Activated T-helper 1 cell treated with anti-CD3 and anti-CD28 coated beads, Interleukin-12 subunit alpha, Interleukin-12 subunit beta, Interleukin-2, Interleukin-4 antibody, amounts not matched to agents 30 ng/mL and 10 ng/mL and 1 ng/mL, durations not matched to agents 14 hours and 24 hours and 36 hours (primary cell): Measurements from ENCODE around the gene RP2. TPM values are rescaled to one million over a fixed set of nuclear protein-coding genes. Genes with fewer than 3 reads are reported as not detected.

Experiments used
- DNase-seq: peaks from one replicate; pipeline ENCODE4 v3.0.0; 2021; ENCODE audit warnings: low spot score
- H3K27ac Mint-ChIP-seq: one replicate; pipeline ENCODE4 v1.8.0; 2021; ENCODE audit warnings: mild to moderate bottlenecking, mixed read lengths
- H3K27me3 Mint-ChIP-seq: one replicate; pipeline ENCODE4 v1.8.0; 2022; ENCODE audit warnings: mild to moderate bottlenecking, moderate library complexity, mixed read lengths; ENCODE audit not compliant: insufficient read depth
- H3K36me3 Mint-ChIP-seq: one replicate; pipeline ENCODE4 v1.8.0; 2021; ENCODE audit warnings: low read depth, mixed read lengths
- H3K4me1 Mint-ChIP-seq: one replicate; pipeline ENCODE4 v1.8.0; 2021; ENCODE audit warnings: low read depth, mixed read lengths
- H3K4me3 Mint-ChIP-seq: one replicate; pipeline ENCODE4 v1.8.0; 2021; ENCODE audit warnings: mild to moderate bottlenecking, moderate library complexity, mixed read lengths
- H3K9me3 Mint-ChIP-seq: one replicate; pipeline ENCODE4 v1.8.0; 2021; ENCODE audit warnings: mixed read lengths
- intact Hi-C: fragments of 100-400 bp; cut with micrococcal nuclease; formaldehyde crosslinking; loops from one replicate; pipeline ENCODE4 v1.15.1; 2024
- total RNA-seq: library from RNA; stranded (reverse); gene quantifications from 2 replicates; pipeline ENCODE4 v1.2.3, GENCODE V29; 2022

RP2 gene
- total RNA-seq, 1 donor from 2014 or later = 7.1 TPM

GRCh38 chrX:46820391-46821100 is 16.3 kb upstream of the RP2 start:
- Mint-ChIP-seq H3K27me3 (peaks cover under 1% of the 10 kb centered on the region), H3K27ac (no peak overlapping the region), H3K4me3 (no peak overlapping the region), H3K36me3 (no peaks in the 10 kb centered on the region), H3K9me3 (no peaks in the 10 kb centered on the region), H3K4me1 (no peaks in the 10 kb centered on the region)
- intact Hi-C loops = no loop called here
- DNase-seq = no peak

- H3K27ac Mint-ChIP-seq = no peak overlapping the region
- intact Hi-C loops = no loop called here
- no peaks in the 10 kb centered on the region for H3K9me3 Mint-ChIP-seq
- DNase-seq = no peak
- H3K36me3 Mint-ChIP-seq = no peaks in the 10 kb centered on the region
- no peak overlapping the region for H3K4me3 Mint-ChIP-seq
- peaks cover 4% of the 10 kb centered on the region for H3K27me3 Mint-ChIP-seq
- H3K4me1 Mint-ChIP-seq = no peaks in the 10 kb centered on the region
Measured at GRCh38 chrX:46823481-46823880, 13.4 kb upstream of the RP2 start.

GRCh38 chrX:46831765-46832327 is 5.0 kb upstream of the RP2 start:
- H3K9me3 Mint-ChIP-seq = no peaks in the 10 kb centered on the region
- intact Hi-C loops = loop anchor here (10.0 kb wide), 1 partner anchor 1957 kb away; the partner anchor contains the start of gene KDM6A
- peaks cover 10% of the 10 kb centered on the region for H3K27me3 Mint-ChIP-seq
- H3K4me1 Mint-ChIP-seq = no peaks in the 10 kb centered on the region
- DNase-seq = no peak
- H3K27ac Mint-ChIP-seq = no peak overlapping the region
- H3K4me3 Mint-ChIP-seq = no peak overlapping the region
- H3K36me3 Mint-ChIP-seq = no peaks in the 10 kb centered on the region

- Mint-ChIP-seq H3K4me3 (peak overlapping the region; percentile 96), H3K27ac (peak overlapping the region; percentile 89), H3K36me3 (no peaks in the 10 kb centered on the region), H3K4me1 (no peaks in the 10 kb centered on the region), H3K9me3 (no peaks in the 10 kb centered on the region), H3K27me3 (peaks cover 4% of the 10 kb centered on the region)
- no peak for DNase-seq
- intact Hi-C loops = loop anchor here (1.0 to 10.0 kb wide), 7 partner anchors 45 to 1963 kb away; partner anchors contain the start of genes CDK16, CHST7, KDM6A and SLC9A7
Measured at GRCh38 chrX:46837558-46838485, 979 bp downstream of the RP2 start.

GRCh38 chrX:46838486-46838870 is 1.6 kb downstream of the RP2 start:
- no peak for DNase-seq
- intact Hi-C loops = loop anchor here (5.0 to 10.0 kb wide), 4 partner anchors 266 to 1964 kb away; partner anchors contain the start of genes CDK16, CHST7, KDM6A and UBA1
- peak overlapping the region; percentile 96 for H3K4me3 Mint-ChIP-seq
- H3K9me3 Mint-ChIP-seq = no peaks in the 10 kb centered on the region
- no peak overlapping the region for H3K27ac Mint-ChIP-seq
- H3K36me3 Mint-ChIP-seq = no peaks in the 10 kb centered on the region
- H3K4me1 Mint-ChIP-seq = no peaks in the 10 kb centered on the region
- peaks cover 2% of the 10 kb centered on the region for H3K27me3 Mint-ChIP-seq

- Mint-ChIP-seq H3K27ac (no peak overlapping the region), H3K4me3 (no peak overlapping the region), H3K27me3 (peaks cover 2% of the 10 kb centered on the region), H3K4me1 (no peaks in the 10 kb centered on the region), H3K36me3 (no peaks in the 10 kb centered on the region), H3K9me3 (no peaks in the 10 kb centered on the region)
- DNase-seq = no peak
- intact Hi-C loops = loop anchor here (5.0 to 10.0 kb wide), 4 partner anchors 267 to 1964 kb away; partner anchors contain the start of genes CDK16, CHST7, KDM6A and UBA1
Measured at GRCh38 chrX:46838974-46839480, 2.2 kb downstream of the RP2 start.

- intact Hi-C loops = no loop called here
- Mint-ChIP-seq H3K27me3 (no peaks in the 10 kb centered on the region), H3K4me1 (no peaks in the 10 kb centered on the region), H3K27ac (no peak overlapping the region), H3K36me3 (no peaks in the 10 kb centered on the region), H3K4me3 (no peak overlapping the region), H3K9me3 (no peaks in the 10 kb centered on the region)
- DNase-seq = no peak
Measured at GRCh38 chrX:46840946-46841345, 4.1 kb downstream of the RP2 start.

- intact Hi-C loops = no loop called here
- Mint-ChIP-seq H3K27me3 (no peaks in the 10 kb centered on the region), H3K27ac (no peak overlapping the region), H3K4me3 (no peak overlapping the region), H3K4me1 (no peaks in the 10 kb centered on the region), H3K36me3 (no peaks in the 10 kb centered on the region), H3K9me3 (no peaks in the 10 kb centered on the region)
- DNase-seq = no peak
Measured at GRCh38 chrX:46841346-46841745, 4.5 kb downstream of the RP2 start.

- no peak overlapping the region for H3K4me3 Mint-ChIP-seq
- peaks cover 1% of the 10 kb centered on the region for H3K36me3 Mint-ChIP-seq
- H3K4me1 Mint-ChIP-seq = no peaks in the 10 kb centered on the region
- no peak for DNase-seq
- H3K27ac Mint-ChIP-seq = no peak overlapping the region
- H3K9me3 Mint-ChIP-seq = no peaks in the 10 kb centered on the region
- intact Hi-C loops = no loop called here
- H3K27me3 Mint-ChIP-seq = no peaks in the 10 kb centered on the region
Measured at GRCh38 chrX:46844913-46845312, 8.1 kb downstream of the RP2 start.

- no peaks in the 10 kb centered on the region for H3K27me3 Mint-ChIP-seq
- intact Hi-C loops = no loop called here
- peaks cover 14% of the 10 kb centered on the region for H3K36me3 Mint-ChIP-seq
- H3K9me3 Mint-ChIP-seq = no peaks in the 10 kb centered on the region
- H3K4me3 Mint-ChIP-seq = no peak overlapping the region
- H3K27ac Mint-ChIP-seq = no peak overlapping the region
- no peak for DNase-seq
- no peaks in the 10 kb centered on the region for H3K4me1 Mint-ChIP-seq
Measured at GRCh38 chrX:46849933-46850332, 13.1 kb downstream of the RP2 start.

- no peaks in the 10 kb centered on the region for H3K27me3 Mint-ChIP-seq
- H3K4me3 Mint-ChIP-seq = no peak overlapping the region
- DNase-seq = no peak
- intact Hi-C loops = no loop called here
- no peaks in the 10 kb centered on the region for H3K4me1 Mint-ChIP-seq
- no peaks in the 10 kb centered on the region for H3K9me3 Mint-ChIP-seq
- no peak overlapping the region for H3K27ac Mint-ChIP-seq
- peaks cover 16% of the 10 kb centered on the region for H3K36me3 Mint-ChIP-seq
Measured at GRCh38 chrX:46850771-46851170, 13.9 kb downstream of the RP2 start.

GRCh38 chrX:46856483-46856882 is 19.6 kb downstream of the RP2 start:
- intact Hi-C loops = no loop called here
- no peak overlapping the region for H3K27ac Mint-ChIP-seq
- peaks cover 18% of the 10 kb centered on the region for H3K36me3 Mint-ChIP-seq
- no peak for DNase-seq
- no peaks in the 10 kb centered on the region for H3K9me3 Mint-ChIP-seq
- no peaks in the 10 kb centered on the region for H3K4me1 Mint-ChIP-seq
- no peak overlapping the region for H3K4me3 Mint-ChIP-seq
- H3K27me3 Mint-ChIP-seq = no peaks in the 10 kb centered on the region
